ENCODE measurements around the gene DES. TPM values are rescaled to one million over a fixed set of nuclear protein-coding genes. Genes with fewer than 3 reads are reported as not detected.
A peak's percentile ranks its signal among the peaks of the same experiment; 100 is the strongest.

DES gene
- total RNA-seq, 1 donor from 2014 or later = 15,954 TPM

DNA sequence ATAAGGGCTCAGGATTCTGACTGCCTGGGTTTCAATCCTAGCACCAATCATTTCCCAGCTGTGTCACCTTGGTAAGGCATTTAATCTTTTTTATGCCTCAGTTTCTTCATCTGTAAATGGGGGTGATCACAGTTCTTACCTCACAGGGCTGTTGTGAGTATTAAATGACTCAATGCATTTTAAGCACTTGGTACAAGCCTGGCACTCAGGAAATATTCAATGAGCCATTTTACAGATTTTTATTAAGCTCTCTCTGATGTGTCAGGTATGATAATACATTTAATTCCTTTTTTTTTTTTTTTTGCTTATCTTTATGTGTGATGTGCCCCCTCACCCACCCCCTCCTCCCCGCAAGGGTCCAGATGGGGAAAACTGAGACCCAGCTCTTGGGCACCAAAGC is 28.5 kb downstream of the DES start:
- no peak overlapping the region for H3K4me3 ChIP-seq
- peaks cover 94% of the 10 kb centered on the region for H3K27me3 ChIP-seq (ENCODE audit: low read depth)
- H3K9me3 ChIP-seq (replicated peaks) = no peaks in the 10 kb centered on the region
- peak overlapping the region; percentile 63 for H3K27ac ChIP-seq (replicated peaks)
- DNase-seq = no peak
- H3K4me1 ChIP-seq = peaks cover 56% of the 10 kb centered on the region
- intact Hi-C loops (cut with micrococcal nuclease) = no loop called here
- peaks cover 5% of the 10 kb centered on the region for H3K36me3 ChIP-seq
- TF ChIP-seq, protein P1, sequence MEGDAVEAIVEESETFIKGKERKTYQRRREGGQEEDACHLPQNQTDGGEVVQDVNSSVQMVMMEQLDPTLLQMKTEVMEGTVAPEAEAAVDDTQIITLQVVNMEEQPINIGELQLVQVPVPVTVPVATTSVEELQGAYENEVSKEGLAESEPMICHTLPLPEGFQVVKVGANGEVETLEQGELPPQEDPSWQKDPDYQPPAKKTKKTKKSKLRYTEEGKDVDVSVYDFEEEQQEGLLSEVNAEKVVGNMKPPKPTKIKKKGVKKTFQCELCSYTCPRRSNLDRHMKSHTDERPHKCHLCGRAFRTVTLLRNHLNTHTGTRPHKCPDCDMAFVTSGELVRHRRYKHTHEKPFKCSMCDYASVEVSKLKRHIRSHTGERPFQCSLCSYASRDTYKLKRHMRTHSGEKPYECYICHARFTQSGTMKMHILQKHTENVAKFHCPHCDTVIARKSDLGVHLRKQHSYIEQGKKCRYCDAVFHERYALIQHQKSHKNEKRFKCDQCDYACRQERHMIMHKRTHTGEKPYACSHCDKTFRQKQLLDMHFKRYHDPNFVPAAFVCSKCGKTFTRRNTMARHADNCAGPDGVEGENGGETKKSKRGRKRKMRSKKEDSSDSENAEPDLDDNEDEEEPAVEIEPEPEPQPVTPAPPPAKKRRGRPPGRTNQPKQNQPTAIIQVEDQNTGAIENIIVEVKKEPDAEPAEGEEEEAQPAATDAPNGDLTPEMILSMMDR (IDR thresholded peaks at IDR 0.05; ENCODE audit: borderline replicate concordance) = no peak

DNA sequence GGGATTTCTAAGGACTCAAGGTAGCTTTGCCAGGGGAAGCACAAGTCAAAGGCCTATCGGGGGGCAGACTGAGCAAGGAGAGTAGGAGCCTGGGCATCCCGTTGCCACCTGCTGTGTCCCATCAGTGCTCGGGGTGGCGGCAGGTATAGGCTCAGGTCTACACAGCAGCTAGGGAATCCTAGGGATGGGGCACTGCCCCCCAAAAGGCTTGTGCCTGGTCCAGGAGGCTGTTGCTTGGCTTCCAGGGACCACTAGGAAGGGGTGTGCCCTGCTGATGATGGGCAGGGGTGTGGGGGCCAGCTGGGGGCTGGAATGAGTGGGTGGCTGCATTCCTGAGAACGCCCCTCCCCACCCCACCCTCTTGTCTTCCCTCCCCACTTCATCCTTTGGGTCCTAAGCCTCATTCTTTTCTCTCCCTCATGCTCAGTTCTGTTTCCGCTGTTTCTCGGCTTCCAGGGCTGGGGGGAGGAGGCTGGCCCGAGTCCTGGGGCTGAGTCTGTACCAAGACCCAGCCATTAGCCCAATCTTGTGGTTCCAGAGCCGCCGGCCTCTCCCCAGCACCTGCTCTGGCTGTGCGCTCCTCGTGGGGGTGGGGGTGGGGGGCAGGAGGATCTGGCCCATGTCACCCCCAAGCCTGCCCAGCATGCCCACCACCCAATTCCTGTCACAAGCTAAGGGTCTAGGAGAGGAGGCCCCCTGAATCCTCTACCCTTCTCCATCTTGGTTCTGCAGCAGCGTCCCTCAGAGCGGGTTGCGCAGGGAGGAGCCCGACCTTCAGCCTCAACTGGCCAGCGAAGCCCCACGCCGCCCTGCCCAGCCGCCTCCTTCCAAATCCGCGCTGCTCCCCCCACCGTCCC is 29.3 kb downstream of the DES start:
- intact Hi-C loops (cut with micrococcal nuclease) = no loop called here
- DNase-seq = no peak
- no peak overlapping the region for H3K4me3 ChIP-seq
- peaks cover 5% of the 10 kb centered on the region for H3K36me3 ChIP-seq
- TF ChIP-seq, protein P1 (IDR thresholded peaks at IDR 0.05; ENCODE audit: borderline replicate concordance) = no peak
- peak overlapping the region; percentile 63 for H3K27ac ChIP-seq (replicated peaks)
- no peaks in the 10 kb centered on the region for H3K9me3 ChIP-seq (replicated peaks)
- H3K4me1 ChIP-seq = peaks cover 58% of the 10 kb centered on the region
- peaks cover 91% of the 10 kb centered on the region for H3K27me3 ChIP-seq (ENCODE audit: low read depth)

GRCh38 chr2:219448099-219448775 is 30.1 kb downstream of the DES start:
- Histone ChIP-seq H3K4me1 (peaks cover 59% of the 10 kb centered on the region), H3K4me3 (no peak overlapping the region), H3K36me3 (peaks cover 5% of the 10 kb centered on the region), H3K27ac (replicated peaks) (no peak overlapping the region), H3K9me3 (replicated peaks) (no peaks in the 10 kb centered on the region), H3K27me3 (ENCODE audit: low read depth) (peaks cover 89% of the 10 kb centered on the region)
- DNase-seq = no peak
- intact Hi-C loops (cut with micrococcal nuclease) = no loop called here
- TF ChIP-seq, protein P1 (IDR thresholded peaks at IDR 0.05; ENCODE audit: borderline replicate concordance) = no peak

GRCh38 chr2:219448776-219449341 is 30.7 kb downstream of the DES start:
- Histone ChIP-seq H3K4me3 (no peak overlapping the region), H3K9me3 (replicated peaks) (no peaks in the 10 kb centered on the region), H3K27ac (replicated peaks) (no peak overlapping the region), H3K4me1 (peaks cover 59% of the 10 kb centered on the region), H3K27me3 (ENCODE audit: low read depth) (peaks cover 86% of the 10 kb centered on the region), H3K36me3 (peaks cover 5% of the 10 kb centered on the region)
- intact Hi-C loops (cut with micrococcal nuclease) = no loop called here
- DNase-seq = no peak
- TF ChIP-seq, protein P1 (IDR thresholded peaks at IDR 0.05; ENCODE audit: borderline replicate concordance) = no peak

DNA sequence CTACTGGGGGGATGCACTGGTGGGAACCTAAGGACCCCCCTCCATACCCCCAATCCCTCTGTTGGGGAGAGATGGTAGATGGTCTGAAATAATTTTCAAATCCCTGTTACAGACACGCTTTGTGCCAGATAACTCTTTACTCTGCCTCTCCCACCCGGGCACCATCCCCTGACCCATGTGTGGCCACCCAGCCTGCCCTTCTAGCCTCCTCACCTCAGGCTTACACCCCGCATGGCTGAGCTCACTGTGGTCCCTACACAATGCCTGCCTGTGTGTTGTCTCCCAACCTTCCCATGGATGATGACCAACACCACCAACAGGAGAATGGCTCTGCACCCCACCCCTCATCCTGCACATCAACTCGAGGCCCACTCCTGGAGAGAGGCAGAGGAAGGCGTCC is 31.4 kb downstream of the DES start:
- DNase-seq = no peak
- H3K4me1 ChIP-seq = peaks cover 59% of the 10 kb centered on the region
- TF ChIP-seq, protein P1 (IDR thresholded peaks at IDR 0.05; ENCODE audit: borderline replicate concordance) = no peak

More for the DNA sequence above, 31.4 kb downstream of the DES start:
- Histone ChIP-seq H3K4me3 (no peak overlapping the region), H3K27me3 (ENCODE audit: low read depth) (peaks cover 79% of the 10 kb centered on the region), H3K36me3 (peaks cover 5% of the 10 kb centered on the region), H3K27ac (replicated peaks) (no peak overlapping the region), H3K9me3 (replicated peaks) (no peaks in the 10 kb centered on the region)
- intact Hi-C loops (cut with micrococcal nuclease) = loop anchor here (10.0 kb wide), 1 partner anchor 75 kb away; no protein-coding TSS in a partner anchor
